Mesenchymal stem cell (in vitro differentiated cells and primary cell): ENCODE measurements around the gene LCN1.

ENCODE experiments used
- DNase-seq: peaks from one replicate; pipeline ENCODE4 v3.0.0-alpha.2; 2013
- H2AFZ ChIP-seq: one replicate; pipeline ENCODE4 v1.6.1; 2013; ENCODE audit warnings: low read depth, mild to moderate bottlenecking, control low read depth, inconsistent platforms, low read length, moderate library complexity
- H2AK5ac ChIP-seq: 2 replicates; pipeline ENCODE4 v1.6.1; 2013; ENCODE audit warnings: low read length, moderate library complexity, mild to moderate bottlenecking, inconsistent platforms; ENCODE audit not compliant: severe bottlenecking
- H2BK120ac ChIP-seq: one replicate; pipeline ENCODE4 v1.6.1; 2013; ENCODE audit warnings: low read depth, mild to moderate bottlenecking, inconsistent platforms, low read length, moderate library complexity
- H2BK12ac ChIP-seq, 2 experiments: one replicate each; pipeline ENCODE4 v1.6.1; 2013; ENCODE audit warnings: inconsistent platforms in 2 of 2, low read length in 2 of 2, mild to moderate bottlenecking in 2 of 2, moderate library complexity in 2 of 2, control low read depth in 1 of 2
- H2BK15ac ChIP-seq: one replicate; pipeline ENCODE4 v1.6.1; 2013; ENCODE audit warnings: mild to moderate bottlenecking, low read depth, inconsistent platforms; ENCODE audit not compliant: poor library complexity, severe bottlenecking
- H2BK5ac ChIP-seq: 2 replicates; pipeline ENCODE4 v1.6.1; 2013; ENCODE audit warnings: low read depth, mild to moderate bottlenecking, low read length, control low read depth, inconsistent platforms; ENCODE audit not compliant: poor library complexity, severe bottlenecking
- H3K14ac ChIP-seq, 2 experiments: one replicate each; pipeline ENCODE4 v1.6.1; 2013; ENCODE audit warnings: inconsistent platforms in 2 of 2, low read length in 2 of 2, control low read depth in 1 of 2, mild to moderate bottlenecking in 1 of 2, moderate library complexity in 1 of 2
- H3K18ac ChIP-seq, 2 experiments: one replicate each; pipeline ENCODE4 v1.6.1; 2013; ENCODE audit warnings: inconsistent platforms in 2 of 2, low read length in 2 of 2, control low read depth in 1 of 2, low read depth in 1 of 2, mild to moderate bottlenecking in 1 of 2
- H3K23ac ChIP-seq, 2 experiments: one replicate each; pipeline ENCODE4 v1.6.1; 2013; ENCODE audit warnings: inconsistent platforms in 2 of 2, low read length in 2 of 2, mild to moderate bottlenecking in 2 of 2, moderate library complexity in 2 of 2, control low read depth in 1 of 2
- H3K27ac ChIP-seq: 2 replicates; pipeline ENCODE4 v1.5.1; 2013; ENCODE audit warnings: mild to moderate bottlenecking, moderate library complexity, low read length, control low read depth, inconsistent platforms; ENCODE audit not compliant: poor library complexity, severe bottlenecking
- H3K27me3 ChIP-seq, 2 experiments: 2 replicates each; pipeline versions ENCODE4 v1.6.1 to v1.7.0; 2013; ENCODE audit warnings: low read length in 2 of 2, mild to moderate bottlenecking in 2 of 2, moderate library complexity in 2 of 2, control low read depth in 1 of 2, inconsistent platforms in 1 of 2; ENCODE audit not compliant: control insufficient read depth in 1 of 2, insufficient read depth in 1 of 2
- H3K36me3 ChIP-seq, 2 experiments: 2 replicates each; pipeline versions ENCODE4 v1.6.1 to v1.7.0; 2013; ENCODE audit warnings: low read length in 2 of 2, control low read depth in 1 of 2, inconsistent platforms in 1 of 2, low read depth in 1 of 2, mild to moderate bottlenecking in 1 of 2; ENCODE audit not compliant: insufficient read depth in 2 of 2, control insufficient read depth in 1 of 2
- H3K4ac ChIP-seq, 2 experiments: one replicate each; pipeline ENCODE4 v1.6.1; 2013; ENCODE audit warnings: inconsistent platforms in 2 of 2, low read length in 2 of 2, mild to moderate bottlenecking in 2 of 2, moderate library complexity in 2 of 2, control low read depth in 1 of 2, low read depth in 1 of 2
- H3K4me1 ChIP-seq: 2 replicates; pipeline ENCODE4 v1.6.1; 2013; ENCODE audit warnings: low read depth, low read length, control low read depth; ENCODE audit not compliant: control insufficient read depth, insufficient read depth
- H3K4me2 ChIP-seq: 2 replicates; pipeline ENCODE4 v1.6.1; 2013; ENCODE audit warnings: low read length, mild to moderate bottlenecking, inconsistent platforms; ENCODE audit not compliant: poor library complexity, severe bottlenecking
- H3K4me3 ChIP-seq, 2 experiments: 2 replicates each; pipeline versions ENCODE4 v1.5.1 to v1.7.0; 2013; ENCODE audit warnings: low read length in 2 of 2, mild to moderate bottlenecking in 2 of 2, control low read depth in 1 of 2, low read depth in 1 of 2; ENCODE audit not compliant: insufficient read depth in 1 of 2
- H3K79me1 ChIP-seq: replicated peaks from 2 replicates; pipeline ENCODE4 v1.6.1; 2013; ENCODE audit warnings: mild to moderate bottlenecking, control low read depth, low read length, inconsistent platforms; ENCODE audit not compliant: poor library complexity, severe bottlenecking
- H3K9ac ChIP-seq: 2 replicates; pipeline ENCODE4 v1.7.0; 2013; ENCODE audit warnings: mild to moderate bottlenecking, low read length, moderate library complexity
- H3K9me3 ChIP-seq: 2 replicates; pipeline ENCODE4 v1.7.0; 2013; ENCODE audit warnings: mild to moderate bottlenecking, low read length; ENCODE audit not compliant: control insufficient read depth
- H4K8ac ChIP-seq: one replicate; pipeline ENCODE4 v1.6.1; 2013; ENCODE audit warnings: inconsistent platforms, mild to moderate bottlenecking, low read length, moderate library complexity
- H4K91ac ChIP-seq: one replicate; pipeline ENCODE4 v1.6.1; 2013; ENCODE audit warnings: mild to moderate bottlenecking, low read length, inconsistent platforms
- WGBS: methylation state at CpG from one replicate; pipeline ENCODE4 v1.1.7; 2013; ENCODE audit warnings: mixed read lengths; 5-methylcytosine and 5-hydroxymethylcytosine counted together

The LCN1 gene

GRCh38 chr9:135519179-135519971 is 1.9 kb upstream of the LCN1 start:
- DNase-seq, result no peak
- Histone ChIP-seq H3K27me3 (peaks cover 8 to 65% of the 10 kb centered on the region in 2 experiments), H4K8ac (no peak overlapping the region), H2AK5ac (no peak overlapping the region), H3K18ac (peak overlapping the region in 1 of 2 experiments; percentile 21), H3K4me3 (no peak overlapping the region), H4K91ac (no peak overlapping the region), H3K23ac (no peak overlapping the region), H2BK5ac (no peak overlapping the region), H3K9me3 (no peaks in the 10 kb centered on the region), H2BK15ac (no peak overlapping the region), H3K79me1 (no peaks in the 10 kb centered on the region), H3K4me1 (peaks cover 6% of the 10 kb centered on the region), H3K4ac (no peak overlapping the region), H2BK120ac (no peak overlapping the region), H3K9ac (no peak overlapping the region), H2AFZ (no peak overlapping the region), H3K4me2 (no peak overlapping the region), H3K27ac (no peak overlapping the region), H2BK12ac (no peak overlapping the region), H3K14ac (peak overlapping the region in 1 of 2 experiments; percentile 98), H3K36me3 (no peaks in the 10 kb centered on the region)
- WGBS, result 97% methylated on average over 8 of the region's 10 CpGs

DNA sequence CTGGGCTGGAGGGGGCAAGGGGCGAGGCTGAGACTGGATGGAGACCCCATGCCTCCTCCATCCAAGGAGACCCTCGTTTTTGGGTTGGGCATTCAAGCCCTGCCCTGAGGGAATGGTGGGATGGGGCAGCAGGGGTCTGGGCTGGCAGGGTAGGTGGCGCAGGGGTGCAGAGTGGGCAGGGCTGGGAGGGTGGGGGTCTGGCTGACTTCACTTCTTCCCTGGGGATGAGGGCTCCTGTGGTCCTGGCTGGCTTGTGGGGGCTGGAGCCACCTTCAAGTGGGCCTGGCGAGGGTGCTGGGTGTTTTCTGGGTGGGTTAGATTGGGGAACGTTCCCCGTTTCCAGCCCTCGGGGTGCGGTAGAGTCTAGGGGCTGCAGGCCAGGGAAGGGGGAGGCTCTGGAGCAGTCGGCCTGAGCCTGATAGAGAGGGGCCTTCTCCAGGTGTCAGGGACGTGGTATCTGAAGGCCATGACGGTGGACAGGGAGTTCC is 412 bp downstream of the LCN1 start:
- Histone ChIP-seq H3K9ac (no peak overlapping the region), H3K79me1 (no peaks in the 10 kb centered on the region), H2AK5ac (no peak overlapping the region), H2AFZ (no peak overlapping the region), H4K91ac (no peak overlapping the region), H2BK5ac (no peak overlapping the region), H3K14ac (no peak overlapping the region), H3K23ac (no peak overlapping the region), H3K36me3 (no peaks in the 10 kb centered on the region), H2BK15ac (no peak overlapping the region), H3K4ac (no peak overlapping the region), H3K4me2 (no peak overlapping the region), H3K27me3 (peaks cover 12 to 65% of the 10 kb centered on the region in 2 experiments), H2BK120ac (no peak overlapping the region), H3K9me3 (no peaks in the 10 kb centered on the region), H3K18ac (no peak overlapping the region), H3K4me1 (peaks cover 10% of the 10 kb centered on the region), H2BK12ac (no peak overlapping the region), H3K4me3 (no peak overlapping the region), H4K8ac (no peak overlapping the region), H3K27ac (no peak overlapping the region)
- 90% methylated on average over 4 of the region's 11 CpGs for WGBS
- no peak for DNase-seq

DNA sequence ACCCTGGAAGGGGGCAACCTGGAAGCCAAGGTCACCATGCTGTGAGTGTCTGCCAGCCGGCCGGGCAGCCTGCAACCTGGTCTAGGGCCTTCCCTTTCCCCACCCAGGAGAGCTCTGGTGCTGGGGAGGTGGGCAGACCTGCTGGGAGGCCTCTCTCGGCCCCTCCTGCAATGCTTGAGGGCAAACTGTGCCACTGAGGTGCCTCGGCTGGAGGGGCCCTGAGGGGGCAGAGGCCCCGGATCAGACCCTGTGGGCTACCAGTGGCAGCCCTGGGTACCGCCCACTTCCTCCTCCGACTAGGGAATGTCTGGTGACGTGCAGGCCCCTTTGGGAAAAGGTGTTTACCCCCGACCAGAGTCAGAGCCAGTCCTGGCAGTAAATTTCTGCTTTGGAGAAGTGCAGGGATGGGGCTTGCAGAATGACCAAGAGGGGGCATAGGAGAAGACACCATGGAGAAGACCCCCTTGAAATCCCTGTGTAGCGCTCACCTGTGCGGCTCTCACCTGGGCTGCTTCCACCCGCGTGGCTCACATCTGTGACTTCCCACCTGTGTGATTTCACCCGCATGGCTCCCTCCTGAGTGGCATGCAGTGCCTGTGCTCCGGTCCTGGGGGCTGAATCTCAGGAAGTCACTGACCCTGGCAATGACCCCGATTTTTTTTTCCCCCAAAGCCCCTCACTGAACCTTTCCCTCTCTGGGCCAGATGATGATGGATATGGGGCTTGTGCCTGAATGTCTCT is 1.1 kb downstream of the LCN1 start:
- H2AFZ ChIP-seq, result no peak overlapping the region
- no peak overlapping the region for H3K4me3 ChIP-seq
- no peak overlapping the region for H4K91ac ChIP-seq
- H3K14ac ChIP-seq, result no peak overlapping the region
- H3K4ac ChIP-seq, result no peak overlapping the region
- no peak overlapping the region for H3K4me2 ChIP-seq
- no peak overlapping the region for H3K18ac ChIP-seq
- H2AK5ac ChIP-seq, result no peak overlapping the region
- no peak overlapping the region for H2BK5ac ChIP-seq
- H3K4me1 ChIP-seq, result peaks cover 11% of the 10 kb centered on the region
- H4K8ac ChIP-seq, result no peak overlapping the region
- H3K27ac ChIP-seq, result no peak overlapping the region
- no peaks in the 10 kb centered on the region for H3K9me3 ChIP-seq
- 80% methylated on average over 14 of the region's 16 CpGs for WGBS
- H2BK120ac ChIP-seq, result no peak overlapping the region
- H2BK15ac ChIP-seq, result no peak overlapping the region
- no peak overlapping the region for H3K9ac ChIP-seq
- H3K27me3 ChIP-seq, result peaks cover 12 to 63% of the 10 kb centered on the region in 2 experiments
- H3K23ac ChIP-seq, result no peak overlapping the region
- no peak for DNase-seq
- no peaks in the 10 kb centered on the region for H3K36me3 ChIP-seq
- H2BK12ac ChIP-seq, result no peak overlapping the region
- no peaks in the 10 kb centered on the region for H3K79me1 ChIP-seq

GRCh38 chr9:135522931-135523330 is 1.7 kb downstream of the LCN1 start:
- Histone ChIP-seq H3K36me3 (no peaks in the 10 kb centered on the region), H2BK120ac (no peak overlapping the region), H3K9ac (no peak overlapping the region), H2BK5ac (no peak overlapping the region), H2BK12ac (no peak overlapping the region), H3K4me1 (peaks cover 11% of the 10 kb centered on the region), H3K18ac (no peak overlapping the region), H3K79me1 (no peaks in the 10 kb centered on the region), H3K4me3 (no peak overlapping the region), H2BK15ac (no peak overlapping the region), H4K91ac (no peak overlapping the region), H2AFZ (no peak overlapping the region), H3K27ac (no peak overlapping the region), H3K4me2 (no peak overlapping the region), H3K23ac (no peak overlapping the region), H3K14ac (no peak overlapping the region), H3K9me3 (no peaks in the 10 kb centered on the region), H4K8ac (no peak overlapping the region), H3K4ac (no peak overlapping the region), H2AK5ac (no peak overlapping the region), H3K27me3 (peaks cover 12 to 58% of the 10 kb centered on the region in 2 experiments)
- DNase-seq, result no peak
- WGBS, result 77% methylated on average over 17 of the region's 17 CpGs
